DMS53 treated with DMSO at 0.1 percent for 48 hours (cell line): ENCODE results near the gene B3GNT8.
"Not testable (repeated sequence)": the region's sequence is repeated elsewhere in the genome, so short reads cannot be mapped to it uniquely, and the experiment has no call there.

Source experiments
- DNase-seq: peaks from one replicate; lab custom pipeline; 2025; ENCODE audit not compliant: unreplicated experiment; lab: John Stamatoyannopoulos, UW

B3GNT8 gene

DNA sequence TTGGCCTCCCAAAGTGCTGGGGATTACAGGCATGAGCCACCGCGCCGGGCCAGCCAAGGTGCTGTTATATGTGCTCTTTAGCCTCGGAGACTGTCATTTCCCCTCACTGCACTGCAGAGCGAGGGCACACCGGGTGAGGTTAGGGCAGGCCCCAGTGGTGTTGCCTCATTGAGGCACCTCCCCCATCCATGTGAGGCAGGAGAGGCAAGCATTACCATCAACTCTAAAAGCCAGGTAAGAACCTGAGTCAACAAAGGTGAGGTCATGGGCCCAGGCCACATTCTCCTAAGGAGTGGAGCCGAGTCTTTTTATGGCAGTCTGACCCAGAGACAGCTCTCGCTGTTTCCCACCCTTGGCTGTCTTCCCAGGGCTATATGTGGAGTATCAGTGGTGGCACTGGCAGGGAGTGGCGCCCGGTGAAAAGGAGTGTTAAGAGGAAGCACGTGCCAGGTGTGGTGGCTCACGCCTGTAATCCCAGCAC lies 10.9 kb downstream of the B3GNT8 start:
- peak; percentile 96 for DNase-seq

DNA sequence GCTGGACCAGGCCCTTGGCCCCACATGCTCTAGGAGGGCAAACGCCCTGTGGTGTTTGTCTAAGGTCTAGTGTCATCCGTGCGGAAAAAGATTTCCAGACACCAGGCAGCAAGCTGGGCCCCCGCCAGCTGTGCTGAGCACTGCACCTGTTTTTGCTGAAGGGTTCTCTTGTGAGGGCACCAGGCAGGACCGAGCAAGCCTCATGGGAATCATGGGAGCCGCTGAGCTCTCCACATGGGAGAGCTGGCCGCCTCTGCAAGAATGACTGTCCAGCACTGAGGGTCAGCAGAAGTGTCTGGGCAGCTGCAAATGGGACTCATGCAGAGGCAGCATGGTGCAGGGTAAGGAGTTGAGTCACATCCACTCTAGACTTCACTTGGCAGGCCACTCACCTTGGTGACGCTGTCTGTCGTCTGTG lies 12.0 kb downstream of the B3GNT8 start:
- DNase-seq: peak; percentile 99

DNA sequence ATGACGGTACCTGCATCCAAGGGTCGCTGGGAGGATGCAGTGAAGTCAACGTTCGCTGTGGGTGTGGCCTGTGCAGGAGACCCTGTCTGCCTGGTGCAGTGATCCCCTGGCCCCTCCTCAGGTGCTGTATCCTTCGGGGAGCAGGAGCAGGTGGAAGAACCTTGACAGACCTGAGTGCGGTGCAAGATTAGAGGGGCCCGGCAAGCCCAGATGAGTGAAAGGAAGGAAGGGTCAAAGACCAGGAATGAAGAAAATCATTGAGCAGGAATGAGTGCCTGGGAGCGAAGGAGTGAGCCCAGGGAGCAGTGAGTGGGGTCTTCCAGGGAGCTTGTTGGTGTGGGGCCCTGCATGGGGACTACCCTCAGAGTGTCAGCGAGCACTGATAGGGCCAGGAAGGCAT lies 12.7 kb downstream of the B3GNT8 start:
- no peak for DNase-seq

DNA sequence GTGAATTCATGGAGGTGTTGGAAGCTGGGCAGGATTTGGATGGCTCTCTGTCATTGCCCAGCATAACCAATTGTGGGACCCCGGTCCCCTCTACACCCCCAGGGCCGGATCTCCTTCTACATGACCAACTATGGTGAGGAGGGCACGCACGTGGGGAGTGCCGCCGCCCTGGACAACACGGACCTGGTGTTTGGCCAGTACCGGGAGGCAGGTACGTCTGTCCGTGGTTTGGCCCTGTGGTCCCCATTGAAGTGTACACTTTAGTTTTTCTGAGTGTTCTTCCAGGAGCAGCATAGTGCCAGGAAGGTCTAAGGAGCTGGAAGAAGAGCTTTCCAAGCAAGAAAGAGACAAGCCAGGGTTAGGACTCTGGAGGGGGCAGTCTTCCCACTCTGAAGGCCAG lies 13.2 kb downstream of the B3GNT8 start:
- no peak for DNase-seq

DNA sequence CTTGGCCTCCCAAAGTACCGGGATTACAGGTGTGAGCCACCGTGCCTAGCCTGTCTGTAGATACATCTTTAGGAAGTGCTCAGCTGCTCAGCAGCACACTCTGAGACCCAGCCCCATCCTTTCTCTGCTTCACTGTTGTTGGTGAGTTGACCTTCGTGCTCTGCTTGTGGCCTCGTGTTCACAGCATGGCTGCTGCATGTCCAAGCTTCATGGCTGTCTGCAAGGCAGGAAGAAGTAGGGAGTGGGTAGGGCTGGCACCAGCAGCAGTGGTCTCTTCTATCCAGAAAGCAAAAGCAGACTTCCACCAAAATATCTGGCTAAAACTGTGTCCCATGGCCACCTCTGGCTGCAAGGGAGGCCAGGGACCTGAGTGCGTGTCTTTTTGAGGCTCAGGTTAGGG lies 14.2 kb downstream of the B3GNT8 start:
- DNase-seq: no peak

DNA sequence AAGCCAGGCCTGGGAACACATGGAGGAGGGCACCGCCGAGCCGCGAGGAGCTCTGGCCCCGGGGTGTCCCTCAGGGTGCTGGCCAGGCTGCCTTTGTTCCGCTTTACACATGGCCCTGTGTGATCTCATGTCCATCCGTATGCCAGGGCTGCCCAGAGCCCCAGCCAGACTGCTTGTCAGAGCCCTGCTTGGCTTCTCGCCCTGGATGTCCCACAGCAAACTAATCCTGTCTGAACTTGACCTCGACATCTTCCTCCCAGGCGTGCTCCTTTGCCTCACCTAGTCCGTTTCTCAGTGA lies 15.3 kb downstream of the B3GNT8 start:
- DNase-seq: no peak

DNA sequence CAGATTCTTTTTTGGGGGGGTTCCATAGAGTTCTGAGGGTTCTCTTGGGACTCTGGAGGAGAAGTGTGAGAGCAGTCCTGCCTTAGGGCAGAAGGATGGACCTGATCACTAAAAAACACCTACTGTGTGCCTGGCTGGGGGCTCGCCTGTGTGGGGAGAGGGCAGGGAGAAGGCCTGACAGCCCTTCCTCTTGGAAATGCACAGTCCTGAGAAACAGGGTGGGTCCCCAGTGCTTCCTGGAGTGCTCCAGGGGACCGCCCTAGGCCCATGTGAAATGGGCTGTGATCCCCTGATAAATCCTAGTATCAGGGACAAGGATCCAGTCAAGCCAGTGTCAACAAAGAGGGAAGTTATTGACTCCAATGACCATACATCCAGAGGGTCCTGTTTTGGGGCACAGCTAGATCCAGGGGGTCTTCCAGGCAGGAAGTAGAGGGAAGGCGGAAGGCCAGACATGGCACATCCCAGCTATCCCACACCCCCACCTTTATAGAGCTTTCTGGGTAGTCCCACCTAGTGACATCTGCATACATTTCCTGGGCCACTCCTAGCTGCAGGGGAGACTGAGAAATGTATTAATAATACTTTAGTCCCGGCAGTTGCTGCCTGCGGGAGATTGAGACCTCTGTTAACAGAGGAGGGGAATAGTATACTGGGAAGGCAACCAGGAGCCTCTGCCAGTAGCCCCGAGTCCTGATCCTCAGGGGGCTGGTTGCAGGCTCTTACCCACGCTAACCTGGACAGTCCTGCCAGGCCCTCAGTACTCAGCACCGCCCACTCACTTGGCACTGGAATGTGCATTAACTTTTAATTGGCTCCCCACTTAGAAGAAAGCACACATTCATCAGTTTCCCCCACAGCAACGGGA lies 15.8 kb downstream of the B3GNT8 start:
- no peak for DNase-seq

DNA sequence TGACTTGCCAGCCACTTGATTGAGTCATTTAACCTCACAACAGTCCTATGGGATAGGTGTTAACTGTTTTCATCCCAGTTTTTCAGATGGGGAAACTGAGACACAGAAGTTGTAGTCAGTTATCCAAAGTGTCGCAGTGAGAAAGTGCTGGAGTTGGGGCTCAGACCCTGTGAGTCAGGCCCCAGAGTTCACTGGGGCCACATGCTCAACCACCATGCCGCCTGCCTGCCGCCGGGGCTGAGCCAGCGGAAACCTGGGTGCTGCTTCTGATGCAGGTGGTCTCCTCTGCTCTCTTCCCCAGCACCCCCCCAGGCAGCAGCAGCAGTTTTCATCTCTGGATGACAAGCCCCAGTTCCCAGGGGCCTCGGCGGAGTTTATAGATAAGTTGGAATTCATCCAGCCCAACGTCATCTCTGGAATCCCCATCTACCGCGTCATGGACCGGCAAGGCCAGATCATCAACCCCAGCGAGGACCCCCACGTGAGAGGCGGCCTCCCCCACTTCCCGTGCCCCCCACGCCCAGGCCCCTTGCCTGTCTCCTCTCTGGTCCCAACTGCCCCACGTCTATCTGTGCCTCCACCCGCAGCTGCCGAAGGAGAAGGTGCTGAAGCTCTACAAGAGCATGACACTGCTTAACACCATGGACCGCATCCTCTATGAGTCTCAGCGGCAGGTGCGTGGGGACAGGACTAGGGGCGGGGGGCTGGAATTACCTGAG lies 16.7 kb downstream of the B3GNT8 start:
- DNase-seq: no peak

DNA sequence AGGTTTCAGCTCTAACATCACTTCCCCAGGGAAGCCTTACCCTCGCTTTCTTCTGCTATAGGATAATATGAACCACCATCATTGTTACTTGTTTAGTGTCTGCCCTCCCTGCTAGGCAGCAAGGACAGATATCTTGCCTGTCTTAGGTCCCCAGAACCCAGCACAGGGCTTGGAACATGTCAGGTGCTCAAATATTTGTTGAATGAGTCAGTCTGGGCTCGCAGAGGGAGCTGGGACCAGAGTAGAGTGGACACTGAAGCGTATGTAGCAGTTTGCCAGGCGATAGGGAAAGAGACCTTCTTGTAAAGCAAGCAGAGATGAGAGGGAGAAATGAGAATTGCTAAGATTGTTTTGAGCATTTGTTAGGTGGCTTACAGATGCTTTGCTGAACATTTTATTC lies 17.9 kb downstream of the B3GNT8 start:
- DNase-seq: peak; percentile 97

DNA sequence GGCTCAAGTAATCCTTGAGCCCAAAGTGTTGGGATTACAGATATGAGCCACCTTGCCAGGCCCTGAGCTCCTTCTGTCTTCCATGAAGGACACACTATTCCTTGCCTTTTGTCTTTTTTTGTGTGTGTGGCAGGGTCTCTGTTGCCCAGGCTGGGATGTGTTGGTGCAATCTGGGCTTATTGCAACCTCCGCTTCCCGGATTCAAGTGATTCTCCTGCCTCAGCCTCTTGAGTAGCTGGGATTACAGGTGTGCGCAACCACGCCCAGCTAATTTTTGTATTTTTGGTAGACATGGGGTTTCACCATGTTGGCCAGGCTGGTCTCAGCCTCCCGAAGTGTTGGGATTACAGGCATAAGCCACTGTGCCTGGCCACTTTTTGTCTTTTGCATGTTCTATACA lies 18.3 kb downstream of the B3GNT8 start:
- not testable (repeated sequence) for DNase-seq

DNA sequence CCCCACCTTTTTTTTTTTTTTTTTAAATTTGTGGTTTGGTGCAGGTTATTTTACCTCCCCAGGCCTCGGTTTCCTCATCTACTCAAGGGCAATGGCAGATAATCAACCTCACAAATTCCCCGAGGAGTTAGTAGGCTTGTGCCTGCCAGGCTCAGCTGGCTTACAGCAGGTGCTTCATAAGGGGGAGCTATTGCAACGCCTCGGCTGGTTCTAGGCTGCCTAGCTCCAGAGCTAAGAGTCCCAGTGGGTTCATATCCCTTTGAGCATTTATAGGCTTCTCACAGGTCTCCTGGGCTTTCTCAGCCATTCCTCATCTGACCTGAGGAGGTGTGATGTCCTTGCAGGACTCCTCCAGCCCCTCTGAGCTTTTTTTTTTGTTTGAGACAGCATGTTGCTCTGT lies 18.9 kb downstream of the B3GNT8 start:
- no peak for DNase-seq

DNA sequence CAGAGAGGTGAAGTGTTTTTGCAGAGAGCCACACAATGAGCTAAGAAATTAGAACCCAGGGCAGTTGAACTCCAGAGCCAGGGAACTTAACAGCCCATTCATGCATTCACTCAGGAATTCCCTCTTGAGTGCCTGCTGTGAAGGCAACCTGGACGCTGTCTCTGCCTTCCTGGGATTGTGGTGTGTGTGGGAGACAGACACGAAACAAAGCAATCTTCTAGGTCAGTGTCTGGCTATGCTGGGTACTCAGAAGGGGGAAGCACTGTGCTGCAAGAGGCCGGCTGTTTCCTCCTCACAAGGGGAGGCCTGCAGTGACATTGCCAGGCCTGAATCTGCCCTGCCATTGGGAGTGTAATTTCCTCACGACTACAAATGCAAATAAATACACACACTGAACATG lies 19.9 kb downstream of the B3GNT8 start:
- peak; percentile 58 for DNase-seq

DNA sequence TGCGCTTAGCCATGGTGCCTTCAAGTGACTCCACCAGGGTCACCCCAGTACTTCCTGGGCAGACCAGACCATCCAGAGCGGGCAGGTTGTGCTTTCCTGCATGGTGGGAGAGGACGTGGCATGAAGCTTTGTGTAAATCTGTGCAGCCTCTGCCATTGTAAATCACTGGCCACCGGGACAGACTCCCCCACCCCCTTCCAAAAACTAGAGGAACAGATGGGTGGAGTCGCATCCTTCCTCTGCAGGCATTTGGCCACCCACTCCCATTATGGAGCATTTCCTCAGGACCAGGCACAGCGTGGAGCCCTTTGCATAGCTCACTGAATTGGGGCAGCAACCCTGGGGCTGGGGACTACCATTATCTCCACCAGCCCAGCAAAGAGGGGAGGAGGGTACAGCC lies 21.4 kb downstream of the B3GNT8 start:
- no peak for DNase-seq

DNA sequence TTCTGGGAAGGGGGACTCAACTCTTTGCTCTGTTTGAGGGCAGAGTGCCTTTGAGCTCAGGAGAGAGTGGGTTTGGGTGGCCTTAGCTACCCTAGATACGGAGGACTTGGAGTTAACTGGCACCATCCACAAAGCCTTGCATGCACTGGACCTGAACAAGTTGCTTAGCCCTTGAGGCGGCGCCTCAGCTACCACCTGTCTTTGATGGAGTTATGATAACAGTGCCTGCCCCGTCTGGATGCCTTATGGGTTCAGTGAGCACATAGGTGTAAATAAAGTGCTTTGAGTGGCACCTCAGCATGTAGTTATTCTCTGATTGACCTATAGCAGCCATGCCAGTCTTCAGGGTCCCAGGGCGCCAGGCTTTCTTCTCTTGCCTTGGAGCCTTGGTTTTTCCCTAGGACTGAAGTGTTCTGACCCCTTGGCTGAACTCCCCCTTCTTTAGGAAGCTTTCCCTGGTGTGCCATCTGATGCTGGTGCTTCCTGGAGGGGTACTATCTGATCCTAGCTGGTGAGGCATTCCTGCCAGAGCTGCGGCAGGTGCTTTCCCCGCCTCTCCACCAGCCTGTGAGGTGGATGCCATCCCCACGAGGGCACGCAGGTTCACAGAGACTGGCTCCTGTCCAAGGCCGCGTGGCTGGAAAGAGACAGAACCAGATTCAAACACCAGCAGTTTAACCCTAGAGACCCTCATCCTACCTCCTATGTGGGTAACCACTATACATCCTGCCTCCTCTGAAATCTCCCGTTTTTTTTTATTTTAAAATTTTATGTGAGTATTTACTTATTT lies 23.8 kb downstream of the B3GNT8 start:
- peak; percentile 88 for DNase-seq

DNA sequence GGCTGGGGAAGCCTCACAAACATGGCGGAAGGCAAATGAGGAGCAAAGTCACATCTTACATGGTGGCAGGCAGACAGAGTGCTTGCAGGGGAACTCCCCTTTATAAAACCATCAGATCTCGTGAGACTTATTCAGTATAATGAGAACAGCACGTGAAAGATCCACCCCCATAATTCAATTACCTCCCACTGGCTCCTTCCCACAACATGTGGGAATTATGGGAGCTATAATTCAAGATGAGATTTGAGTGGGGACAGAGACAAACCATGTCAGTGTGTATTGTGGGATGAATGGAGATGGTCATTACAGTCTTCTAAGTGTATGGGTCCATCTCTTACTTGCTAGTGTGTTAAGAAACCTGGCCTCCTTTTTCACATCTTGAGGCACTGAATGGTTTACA lies 25.2 kb downstream of the B3GNT8 start:
- no peak for DNase-seq

DNA sequence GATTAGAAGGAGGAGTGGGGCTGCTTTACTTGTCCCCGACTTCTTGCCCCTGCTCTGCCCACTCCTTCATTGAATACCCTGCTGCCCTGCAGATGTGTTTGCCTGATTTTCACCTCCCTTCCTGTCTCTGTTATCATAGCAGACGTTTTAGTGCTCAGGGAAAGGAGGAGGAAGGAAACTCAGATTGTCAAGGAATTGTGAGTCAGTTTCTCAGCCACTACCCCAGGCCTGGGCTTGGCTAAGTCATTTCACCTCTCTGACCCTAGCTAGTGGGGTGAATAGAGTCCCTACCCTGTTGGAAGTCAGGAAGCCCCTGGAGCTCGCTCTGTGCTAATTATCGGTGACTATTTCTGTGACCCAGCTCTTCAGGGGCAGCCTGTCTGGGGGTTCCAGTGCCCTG lies 25.7 kb downstream of the B3GNT8 start:
- DNase-seq: no peak

DNA sequence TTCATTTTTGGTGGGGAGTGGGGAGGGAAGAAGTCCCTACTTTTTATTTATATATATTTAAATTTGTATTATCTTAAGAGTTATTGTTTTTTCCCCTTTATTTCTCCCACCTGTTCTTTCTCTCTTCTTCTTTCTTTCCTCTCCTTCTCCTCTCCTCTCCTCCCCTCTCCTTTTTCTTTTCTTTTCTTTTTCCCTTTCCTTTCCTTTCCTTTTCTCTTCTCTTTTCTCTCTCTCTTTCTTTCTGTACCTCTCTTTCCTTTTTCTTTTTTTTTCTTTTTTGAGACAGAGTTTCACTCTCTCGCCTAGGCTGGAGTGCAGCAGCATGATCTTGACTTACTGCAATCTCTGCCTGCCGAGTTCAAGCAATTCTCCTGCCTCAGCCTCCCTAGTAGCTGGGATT lies 27.6 kb downstream of the B3GNT8 start:
- DNase-seq: no peak

DNA sequence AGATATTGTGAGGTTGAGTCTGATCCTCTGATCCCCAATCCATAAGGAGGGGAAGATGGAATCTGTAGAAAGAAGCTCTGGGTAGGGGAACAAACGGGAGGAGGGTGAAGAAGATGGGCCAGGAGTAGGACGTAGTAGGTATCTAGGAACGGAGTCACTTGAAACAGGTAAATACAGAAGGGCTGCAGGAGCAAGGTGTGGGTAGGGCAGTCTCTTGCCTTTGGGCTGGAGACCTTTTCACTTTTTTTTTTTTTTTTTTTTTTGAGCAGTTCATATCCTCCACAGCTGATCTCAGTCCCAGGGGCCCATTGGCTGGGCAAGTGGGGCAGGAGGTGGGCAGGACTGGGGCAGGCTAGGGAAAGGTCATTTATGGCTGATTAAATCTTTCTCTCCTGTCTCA lies 28.1 kb downstream of the B3GNT8 start:
- DNase-seq: no peak

DNA sequence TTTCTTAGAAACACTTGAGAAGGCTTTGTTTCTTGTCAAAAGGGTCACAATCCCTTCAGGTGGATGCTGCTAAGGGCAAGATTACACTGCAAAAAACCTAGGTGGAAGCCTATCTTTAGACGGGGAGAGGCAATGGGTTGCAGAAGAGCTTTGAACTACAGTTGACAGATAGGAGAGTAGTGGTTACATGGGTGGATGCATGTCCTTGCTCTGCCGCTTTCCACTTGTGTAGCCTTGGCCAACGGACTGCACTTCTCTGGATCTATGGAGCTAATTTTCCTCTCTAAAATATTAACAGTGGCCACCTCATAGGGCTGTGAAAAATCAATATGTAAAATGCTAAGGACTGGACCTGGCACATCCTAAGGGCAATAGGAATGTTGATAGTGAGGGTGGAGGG lies 28.6 kb downstream of the B3GNT8 start:
- no peak for DNase-seq

DNA sequence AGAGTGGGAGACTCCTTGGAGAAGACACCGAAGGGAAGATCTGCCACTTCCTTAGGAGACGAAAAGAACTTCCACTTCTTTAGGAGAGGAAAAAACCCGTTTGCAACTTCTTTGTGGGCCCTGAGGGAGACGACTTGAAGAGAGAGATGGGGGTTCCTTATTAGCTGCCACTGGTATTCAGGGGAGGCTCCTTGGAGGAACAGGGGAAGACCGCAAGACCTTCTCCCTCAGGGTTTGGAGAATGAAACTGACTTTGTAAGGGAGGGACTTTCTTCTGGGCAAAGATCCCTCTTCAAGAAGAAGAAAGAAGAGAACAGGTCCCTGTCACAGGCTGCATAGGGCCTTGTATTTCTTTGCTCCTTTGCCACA lies 29.1 kb downstream of the B3GNT8 start:
- DNase-seq: no peak

DNA sequence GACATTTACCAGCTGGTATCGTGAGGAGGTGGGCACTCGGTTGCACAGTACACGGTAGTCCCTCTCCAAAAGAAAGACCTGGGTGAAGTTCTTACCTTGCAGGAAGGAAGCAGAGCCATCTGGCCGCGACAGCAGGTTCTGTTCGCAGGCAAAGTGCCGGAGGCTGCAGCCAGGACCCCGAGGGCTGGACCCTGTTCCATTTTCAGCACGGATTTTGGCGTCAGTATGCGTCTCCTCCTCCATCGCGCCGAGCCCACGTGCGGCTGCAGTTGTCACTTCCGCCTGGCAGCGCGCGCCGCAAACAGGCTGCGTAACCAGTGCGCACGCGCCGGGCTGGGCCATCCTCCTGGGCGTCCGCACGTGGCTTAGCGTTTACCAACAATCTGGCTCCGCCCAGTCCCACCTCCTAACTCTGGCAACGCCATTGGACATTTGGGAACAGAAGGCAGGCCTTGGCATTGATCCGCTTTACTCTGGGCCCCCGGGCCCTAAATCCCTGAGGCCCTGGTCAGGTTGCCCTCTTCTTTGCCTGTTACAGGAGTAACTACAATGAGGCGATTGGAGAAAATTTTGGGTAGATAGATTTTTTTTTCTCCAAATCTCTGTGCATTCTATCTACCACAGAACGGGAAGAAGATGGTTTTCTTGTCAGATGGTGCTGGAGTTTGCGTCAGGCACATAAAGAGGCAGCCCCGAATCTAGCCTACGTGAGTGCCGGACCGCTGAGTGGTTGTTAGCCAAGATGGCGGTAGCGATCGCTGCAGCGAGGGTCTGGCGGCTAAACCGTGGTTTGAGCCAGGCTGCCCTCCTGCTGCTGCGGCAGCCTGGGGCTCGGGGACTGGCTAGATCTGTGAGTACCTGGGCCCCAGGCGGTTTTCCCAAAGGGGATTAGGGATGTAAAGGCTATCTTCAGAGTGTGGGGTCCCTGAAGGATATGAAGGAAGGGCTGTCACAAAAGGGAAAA lies 29.8 kb downstream of the B3GNT8 start, which contains the start of the genes BCKDHA and EXOSC5:
TSS of gene BCKDHA (plus strand) at position 733 of the 964 bp plus-strand sequence. CDS start at position 743, 10 bp downstream.
TSS of gene EXOSC5 (minus strand) at position 274 of the 964 bp plus-strand sequence. CDS start at position 243, 31 bp downstream.
- peak; percentile 99 for DNase-seq
